HCT116 (cell line): ENCODE results near the gene UTRN. TPM values are rescaled to one million over a fixed set of nuclear protein-coding genes. Genes with fewer than 3 reads are reported as not detected.

Source experiments
- ATAC-seq: fragments of 200-7000 bp; cut with Tn5 transposase; 2 replicates; pipeline ENCODE4 v1.9.1; 2020; ENCODE audit warnings: mild to moderate bottlenecking, moderate library complexity
- BruUV-seq: library from RNA; stranded (reverse); fragments of 400-500 nt; replicated peaks from 2 replicates; lab custom pipeline; 2021; lab: Mats Ljungman, UMichigan
- CTCF ChIA-PET: fragments of 300-600 bp; sonication (Branson Sonifier 250); formaldehyde crosslinking; loops from one replicate; lab custom pipeline; 2021; ENCODE audit warnings: antibody characterized with exemption; lab: Charles Lee
- POLR2A ChIA-PET: fragments of 300-600, 350-600 bp; sonication (Branson Sonifier 250); formaldehyde crosslinking; loops from one replicate; lab custom pipeline; 2021; ENCODE audit warnings: antibody characterized with exemption; lab: Charles Lee
- RAD21 ChIA-PET, 2 experiments: fragments of 300-600 bp; sonication (Branson Sonifier 250); formaldehyde crosslinking; loops; one replicate each; lab custom pipeline; 2023; ENCODE audit warnings: low total read pairs in 2 of 2; ENCODE audit not compliant: uncharacterized antibody in 2 of 2, unreplicated experiment in 2 of 2, low non-redundant PET in 1 of 2; lab: Charles Lee
- DNase-seq: peaks from one replicate; pipeline ENCODE4 v3.0.0-alpha.2; 2010; ENCODE audit warnings: low read depth, low spot score
- H2AFZ ChIP-seq: fragments of 200-600 bp; shearing (Covaris generic), sonication (generic); 2 replicates; pipeline ENCODE4 v1.6.1; 2017; ENCODE audit warnings: low read depth, mixed run types, mixed read lengths, antibody characterized with exemption, low read length; ENCODE audit not compliant: poor library complexity, severe bottlenecking
- H3K27ac ChIP-seq: 2 replicates; pipeline ENCODE4 v1.5.1; 2012; ENCODE audit warnings: low read depth, low read length
- H3K27me3 ChIP-seq: fragments of 200-600 bp; sonication (generic); 2 replicates; pipeline ENCODE4 v1.6.1; 2016; ENCODE audit warnings: mixed run types, low read length, mixed read lengths; ENCODE audit not compliant: insufficient read depth
- H3K36me3 ChIP-seq, 2 experiments: fragments of 200-500 bp in 1 of 2; fragments of 200-600 bp in 1 of 2; sonication (Bioruptor generic) in 1 of 2; sonication (generic) in 1 of 2; 2 replicates each; pipeline versions ENCODE4 v1.5.1 to v1.6.1; 2014 to 2016; ENCODE audit warnings: low read length in 2 of 2, inconsistent platforms in 1 of 2, mixed read lengths in 1 of 2, mixed run types in 1 of 2; ENCODE audit not compliant: insufficient read depth in 2 of 2, control insufficient read depth in 1 of 2
- H3K4me1 ChIP-seq, 2 experiments: fragments of 200-600 bp in 1 of 2; sonication (generic) in 1 of 2; 2 replicates each; pipeline versions ENCODE4 v1.5.1 to v1.6.1; 2012 to 2017; ENCODE audit warnings: low read length in 2 of 2, inconsistent platforms in 1 of 2, mild to moderate bottlenecking in 1 of 2, mixed read lengths in 1 of 2, mixed run types in 1 of 2, moderate library complexity in 1 of 2; ENCODE audit not compliant: insufficient read depth in 2 of 2, control insufficient read depth in 1 of 2
- H3K4me2 ChIP-seq: fragments of 200-600 bp; sonication (generic); 2 replicates; pipeline ENCODE4 v1.6.1; 2017; ENCODE audit warnings: mixed run types, low read length, mixed read lengths
- H3K4me3 ChIP-seq, 2 experiments: fragments of 200-600 bp in 1 of 2; sonication (generic) in 1 of 2; replicated peaks in 1 of 2; 2 replicates each; pipeline ENCODE4 v1.5.1; 2011 to 2016; ENCODE audit warnings: low read length in 2 of 2, control low read depth in 1 of 2, low read depth in 1 of 2, mild to moderate bottlenecking in 1 of 2, mixed read lengths in 1 of 2, mixed run types in 1 of 2
- H3K79me2 ChIP-seq: fragments of 200-600 bp; sonication (generic); 2 replicates; pipeline ENCODE4 v1.6.1; 2017; ENCODE audit warnings: mild to moderate bottlenecking, mixed run types, low read length, moderate library complexity, mixed read lengths; ENCODE audit not compliant: insufficient read depth
- H3K9ac ChIP-seq: fragments of 200-600 bp; sonication (generic); 2 replicates; pipeline ENCODE4 v1.6.1; 2016; ENCODE audit warnings: low read length, mixed read lengths
- H3K9me2 ChIP-seq: fragments of 200-600 bp; sonication (generic), shearing (Covaris generic); 2 replicates; pipeline ENCODE4 v1.6.1; 2017; ENCODE audit warnings: mixed run types, mild to moderate bottlenecking, moderate library complexity; ENCODE audit not compliant: insufficient read depth
- H3K9me3 ChIP-seq, 2 experiments: fragments of 200-500 bp in 1 of 2; fragments of 200-600 bp in 1 of 2; sonication (Bioruptor generic) in 1 of 2; sonication (generic) in 1 of 2; 2 replicates each; pipeline ENCODE4 v1.6.1; 2014 to 2017; ENCODE audit warnings: low read length in 2 of 2, mixed read lengths in 2 of 2, inconsistent platforms in 1 of 2, low read depth in 1 of 2, mild to moderate bottlenecking in 1 of 2, mixed run types in 1 of 2, moderate library complexity in 1 of 2; ENCODE audit not compliant: control insufficient read depth in 1 of 2, insufficient read depth in 1 of 2
- H4K20me1 ChIP-seq: fragments of 200-600 bp; sonication (generic), shearing (Covaris generic); 2 replicates; pipeline ENCODE4 v1.6.1; 2017; ENCODE audit warnings: mixed run types, mild to moderate bottlenecking, moderate library complexity; ENCODE audit not compliant: insufficient read depth
- CBX3 ChIP-seq: IDR thresholded peaks from 2 replicates; pipeline ENCODE4 v1.6.1; 2012; ENCODE audit warnings: low read depth
- CEBPB ChIP-seq: IDR thresholded peaks from 2 replicates; pipeline ENCODE4 v1.6.1; 2012; ENCODE audit warnings: low read depth
- EGR1 ChIP-seq: IDR thresholded peaks from 2 replicates; pipeline ENCODE4 v1.6.1; 2012; ENCODE audit warnings: low read depth
- EZH2 ChIP-seq: fragments of 200-600 bp; sonication (generic); IDR thresholded peaks from 2 replicates; pipeline ENCODE4 v1.6.1; 2017; ENCODE audit warnings: antibody characterized with exemption, mixed run types
- EZH2phosphoT487 ChIP-seq: fragments of 200-600 bp; IDR thresholded peaks from 2 replicates; pipeline ENCODE4 v1.6.1; 2018; ENCODE audit warnings: antibody characterized with exemption, borderline replicate concordance
- FOSL1 ChIP-seq: IDR thresholded peaks from 2 replicates; pipeline ENCODE4 v1.6.1; 2012; ENCODE audit warnings: low read depth
- JUND ChIP-seq: IDR thresholded peaks from 2 replicates; pipeline ENCODE4 v1.6.1; 2012
- POLR2A ChIP-seq: IDR thresholded peaks from 2 replicates; pipeline ENCODE4 v1.7.0; 2011; ENCODE audit warnings: borderline replicate concordance; ENCODE audit not compliant: insufficient read depth, insufficient read length; ENCODE audit errors: extremely low read depth
- POLR2AphosphoS5 ChIP-seq: IDR thresholded peaks from 2 replicates; pipeline ENCODE4 v1.6.1; 2011; ENCODE audit warnings: mild to moderate bottlenecking, low read depth, low read length, moderate library complexity
- RAD21 ChIP-seq: IDR thresholded peaks from 2 replicates; pipeline ENCODE4 v1.6.1; 2012; ENCODE audit warnings: low read depth, mild to moderate bottlenecking
- SIN3A ChIP-seq: IDR thresholded peaks from 2 replicates; pipeline ENCODE4 v1.6.1; 2012; ENCODE audit warnings: low read depth
- TCF7L2 ChIP-seq: IDR thresholded peaks from 2 replicates; pipeline ENCODE4 v1.7.0; 2011; ENCODE audit warnings: borderline replicate concordance, inconsistent platforms; ENCODE audit not compliant: insufficient read depth, insufficient read length; ENCODE audit errors: extremely low read depth
- ZFX ChIP-seq: fragments of 450-650 bp; IDR thresholded peaks from 2 replicates; pipeline ENCODE4 v1.6.1; 2017
- ZNF274 ChIP-seq: fragments of 200-500 bp; sonication (Bioruptor generic); IDR thresholded peaks from 2 replicates; pipeline ENCODE4 v1.6.1; 2014; ENCODE audit warnings: mild to moderate bottlenecking, low read depth, low read length, inconsistent platforms
- intact Hi-C: fragments of 100-400 bp; cut with micrococcal nuclease; formaldehyde crosslinking; loops from 2 replicates; pipeline ENCODE4 v1.10.0; 2022
- total RNA-seq: library from RNA; stranded (reverse); gene quantifications from one replicate; pipeline ENCODE4 v1.2.1, GENCODE V29; 2021; ENCODE audit not compliant: unreplicated experiment
- TF ChIP-seq, protein P1 (sequence below), 3 experiments: fragments of 200-600 bp in 1 of 3; sonication (generic) in 1 of 3; IDR thresholded peaks in 2 of 3; conservative IDR thresholded peaks in 1 of 3; 2 replicates each; pipeline ENCODE4 v1.5.1; 2012 to 2017; ENCODE audit warnings: low read depth in 2 of 3, low read length in 2 of 3, antibody characterized with exemption in 1 of 3, borderline replicate concordance in 1 of 3, control low read depth in 1 of 3, mild to moderate bottlenecking in 1 of 3, mixed read lengths in 1 of 3, mixed run types in 1 of 3, moderate library complexity in 1 of 3; ENCODE audit not compliant: insufficient read depth in 1 of 3
- TF ChIP-seq, protein P2 (sequence below): IDR thresholded peaks from 2 replicates; pipeline ENCODE4 v1.6.1; 2012; ENCODE audit warnings: low read depth

UTRN gene
- total RNA-seq, 1 experiment from 2014 or later: 28.4 TPM

DNA sequence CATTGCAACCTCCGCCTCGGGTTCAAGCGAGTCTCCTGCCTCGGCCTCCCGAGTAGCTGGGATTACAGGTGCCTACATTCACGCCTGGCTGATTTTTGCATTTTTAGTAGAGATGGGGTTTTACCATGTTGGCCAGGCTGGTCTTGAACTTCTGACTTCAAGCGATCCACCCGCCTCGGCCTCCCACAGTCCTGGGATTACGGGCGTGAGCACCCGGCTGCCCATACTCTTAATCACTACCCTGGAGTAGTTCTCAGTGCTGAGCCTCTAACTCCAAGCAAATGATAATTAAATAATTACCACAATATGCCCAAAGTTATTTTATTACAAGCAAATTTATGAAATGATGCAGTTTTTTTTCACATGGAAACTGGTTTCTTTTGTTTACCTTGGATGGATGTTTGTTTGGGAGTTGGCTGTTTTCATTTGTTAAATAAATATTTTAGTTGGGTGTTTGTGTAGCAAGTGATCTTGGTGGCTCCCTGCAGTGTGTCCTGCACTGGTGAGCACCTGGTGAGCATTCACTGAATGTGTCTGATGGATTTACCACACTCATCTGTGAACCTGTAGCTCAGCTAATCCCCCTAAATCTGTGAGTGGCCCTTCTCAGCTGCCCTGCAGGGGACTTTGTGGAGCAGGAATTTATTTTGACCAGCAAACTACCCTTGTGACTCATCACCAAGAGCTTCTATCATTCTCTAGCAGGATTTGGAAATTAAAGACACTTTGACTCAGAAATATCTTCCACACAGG lies 36.9 kb downstream of the UTRN start:
- Histone ChIP-seq H3K27ac (peak overlapping the region; percentile 32), H3K4me2 (peak overlapping the region; percentile 21; the same call in 1 of the 2 replicates), H3K4me3 (no peak overlapping the region), H3K79me2 (no peaks in the 10 kb centered on the region), H3K36me3 (no peaks in the 10 kb centered on the region), H3K9me2 (no peaks in the 10 kb centered on the region), H3K27me3 (no peaks in the 10 kb centered on the region), H2AFZ (no peak overlapping the region), H3K4me1 (peaks cover 7 to 8% of the 10 kb centered on the region in 2 experiments), H3K9ac (no peak overlapping the region), H4K20me1 (no peaks in the 10 kb centered on the region), H3K9me3 (no peaks in the 10 kb centered on the region)
- CTCF ChIA-PET: no interaction called here
- no TSS peak for BruUV-seq
- intact Hi-C loops: no loop called here
- POLR2A ChIA-PET: no interaction called here
- RAD21 ChIA-PET: no interaction called here
- ATAC-seq (peak; percentile 63), DNase-seq (no peak)
- TF ChIP-seq RAD21 (no peak), CBX3 (no peak), JUND (0 out of 2 replicates have a peak, but pooled peaks have one; percentile 18), FOSL1 (peak; percentile 21; the same call in 1 of the 2 replicates)

DNA sequence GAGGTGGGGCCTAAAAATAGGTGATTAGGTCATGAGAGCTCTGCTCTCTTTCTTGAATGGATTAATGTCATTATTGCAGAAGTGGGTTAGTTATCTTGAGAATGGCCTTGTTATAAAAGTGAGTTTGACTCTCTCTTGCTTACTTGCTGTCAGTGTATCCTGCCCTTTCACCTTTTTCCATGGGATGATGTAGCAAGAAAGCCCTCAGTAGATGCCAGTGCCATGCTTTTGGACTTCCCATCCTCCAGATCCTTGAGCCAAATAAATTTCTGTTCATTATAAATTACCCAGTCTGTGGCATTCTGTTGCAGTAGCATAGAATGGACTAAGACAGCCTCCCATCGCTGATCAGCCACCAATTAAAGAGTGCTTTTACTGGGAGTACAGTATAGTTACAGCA lies 40.1 kb downstream of the UTRN start:
- Histone ChIP-seq H4K20me1 (no peaks in the 10 kb centered on the region), H3K4me2 (no peak overlapping the region), H3K27ac (no peak overlapping the region), H3K36me3 (no peaks in the 10 kb centered on the region), H3K4me1 (peaks cover 15 to 18% of the 10 kb centered on the region in 2 experiments), H3K9me3 (no peaks in the 10 kb centered on the region), H3K27me3 (no peaks in the 10 kb centered on the region), H3K4me3 (no peak overlapping the region), H3K9ac (no peak overlapping the region), H3K79me2 (no peaks in the 10 kb centered on the region), H2AFZ (no peak overlapping the region), H3K9me2 (no peaks in the 10 kb centered on the region)
- BruUV-seq: no TSS peak
- RAD21 ChIA-PET: no interaction called here
- intact Hi-C loops: no loop called here
- no peak for ATAC-seq
- CTCF ChIA-PET: no interaction called here
- POLR2A ChIA-PET: no interaction called here
- DNase-seq: no peak
- TF ChIP-seq JUND (no peak), POLR2AphosphoS5 (no peak), ZNF274 (no peak), RAD21 (no peak), CBX3 (no peak), CEBPB (no peak), EGR1 (no peak), ZFX (no peak), EZH2 (no peak), TCF7L2 (no peak), POLR2A (no peak), SIN3A (no peak), EZH2phosphoT487 (no peak)
- TF ChIP-seq, protein P1, sequence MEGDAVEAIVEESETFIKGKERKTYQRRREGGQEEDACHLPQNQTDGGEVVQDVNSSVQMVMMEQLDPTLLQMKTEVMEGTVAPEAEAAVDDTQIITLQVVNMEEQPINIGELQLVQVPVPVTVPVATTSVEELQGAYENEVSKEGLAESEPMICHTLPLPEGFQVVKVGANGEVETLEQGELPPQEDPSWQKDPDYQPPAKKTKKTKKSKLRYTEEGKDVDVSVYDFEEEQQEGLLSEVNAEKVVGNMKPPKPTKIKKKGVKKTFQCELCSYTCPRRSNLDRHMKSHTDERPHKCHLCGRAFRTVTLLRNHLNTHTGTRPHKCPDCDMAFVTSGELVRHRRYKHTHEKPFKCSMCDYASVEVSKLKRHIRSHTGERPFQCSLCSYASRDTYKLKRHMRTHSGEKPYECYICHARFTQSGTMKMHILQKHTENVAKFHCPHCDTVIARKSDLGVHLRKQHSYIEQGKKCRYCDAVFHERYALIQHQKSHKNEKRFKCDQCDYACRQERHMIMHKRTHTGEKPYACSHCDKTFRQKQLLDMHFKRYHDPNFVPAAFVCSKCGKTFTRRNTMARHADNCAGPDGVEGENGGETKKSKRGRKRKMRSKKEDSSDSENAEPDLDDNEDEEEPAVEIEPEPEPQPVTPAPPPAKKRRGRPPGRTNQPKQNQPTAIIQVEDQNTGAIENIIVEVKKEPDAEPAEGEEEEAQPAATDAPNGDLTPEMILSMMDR (IDR thresholded peaks at IDR 0.05 in 2 of 3, conservative IDR thresholded peaks at IDR 0.05 in 1 of 3; ENCODE audit: borderline replicate concordance in 1 of 3, insufficient read depth in 1 of 3, low read depth in 2 of 3, low read length in 2 of 3): no peak
- TF ChIP-seq, protein P2, sequence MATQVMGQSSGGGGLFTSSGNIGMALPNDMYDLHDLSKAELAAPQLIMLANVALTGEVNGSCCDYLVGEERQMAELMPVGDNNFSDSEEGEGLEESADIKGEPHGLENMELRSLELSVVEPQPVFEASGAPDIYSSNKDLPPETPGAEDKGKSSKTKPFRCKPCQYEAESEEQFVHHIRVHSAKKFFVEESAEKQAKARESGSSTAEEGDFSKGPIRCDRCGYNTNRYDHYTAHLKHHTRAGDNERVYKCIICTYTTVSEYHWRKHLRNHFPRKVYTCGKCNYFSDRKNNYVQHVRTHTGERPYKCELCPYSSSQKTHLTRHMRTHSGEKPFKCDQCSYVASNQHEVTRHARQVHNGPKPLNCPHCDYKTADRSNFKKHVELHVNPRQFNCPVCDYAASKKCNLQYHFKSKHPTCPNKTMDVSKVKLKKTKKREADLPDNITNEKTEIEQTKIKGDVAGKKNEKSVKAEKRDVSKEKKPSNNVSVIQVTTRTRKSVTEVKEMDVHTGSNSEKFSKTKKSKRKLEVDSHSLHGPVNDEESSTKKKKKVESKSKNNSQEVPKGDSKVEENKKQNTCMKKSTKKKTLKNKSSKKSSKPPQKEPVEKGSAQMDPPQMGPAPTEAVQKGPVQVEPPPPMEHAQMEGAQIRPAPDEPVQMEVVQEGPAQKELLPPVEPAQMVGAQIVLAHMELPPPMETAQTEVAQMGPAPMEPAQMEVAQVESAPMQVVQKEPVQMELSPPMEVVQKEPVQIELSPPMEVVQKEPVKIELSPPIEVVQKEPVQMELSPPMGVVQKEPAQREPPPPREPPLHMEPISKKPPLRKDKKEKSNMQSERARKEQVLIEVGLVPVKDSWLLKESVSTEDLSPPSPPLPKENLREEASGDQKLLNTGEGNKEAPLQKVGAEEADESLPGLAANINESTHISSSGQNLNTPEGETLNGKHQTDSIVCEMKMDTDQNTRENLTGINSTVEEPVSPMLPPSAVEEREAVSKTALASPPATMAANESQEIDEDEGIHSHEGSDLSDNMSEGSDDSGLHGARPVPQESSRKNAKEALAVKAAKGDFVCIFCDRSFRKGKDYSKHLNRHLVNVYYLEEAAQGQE: no peak
